ENCODE results near the gene STK32B. TPM values are rescaled to one million over a fixed set of nuclear protein-coding genes. Genes with fewer than 3 reads are reported as not detected.

The STK32B gene
- total RNA-seq, 1 donor from 2014 or later: 2.5 TPM

DNA sequence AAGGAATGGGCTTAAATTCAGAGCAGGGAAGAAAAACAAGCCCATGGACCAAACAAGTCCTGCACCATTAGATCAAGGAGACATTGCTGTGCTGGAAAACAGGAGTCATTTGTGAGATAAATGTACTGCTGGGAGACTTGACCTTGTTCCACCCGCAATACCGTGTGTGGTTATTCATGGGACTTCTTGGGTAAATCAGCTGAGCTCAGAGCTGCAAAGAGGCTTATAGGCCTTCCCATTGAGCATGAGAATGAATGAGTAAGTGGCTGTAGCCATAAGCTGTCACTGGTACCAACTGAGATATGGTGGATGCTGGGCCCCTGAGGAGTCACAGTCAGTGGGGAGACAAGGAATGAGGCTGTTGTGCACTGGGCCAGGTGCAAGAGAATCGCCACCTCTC lies 29.7 kb upstream of the STK32B start:
- Mint-ChIP-seq H3K36me3 (ENCODE audit: unreplicated experiment) (peaks cover 13% of the 10 kb centered on the region), H3K27me3 (ENCODE audit: unreplicated experiment) (peaks cover 3% of the 10 kb centered on the region), H3K4me1 (ENCODE audit: low read depth, unreplicated experiment) (no peaks in the 10 kb centered on the region), H3K4me3 (ENCODE audit: unreplicated experiment) (no peak overlapping the region), H3K9me3 (ENCODE audit: unreplicated experiment) (peaks cover 6% of the 10 kb centered on the region), H3K27ac (ENCODE audit: unreplicated experiment) (no peak overlapping the region)
- TF ChIP-seq CTCF (IDR thresholded peaks at IDR 0.05; ENCODE audit: partially characterized antibody, unreplicated experiment): no peak
- no peak for DNase-seq

GRCh38 chr4:5024673-5025072 lies 26.6 kb upstream of the STK32B start:
- peaks cover 6% of the 10 kb centered on the region for H3K9me3 Mint-ChIP-seq (ENCODE audit: unreplicated experiment)
- no peak overlapping the region for H3K4me3 Mint-ChIP-seq (ENCODE audit: unreplicated experiment)
- H3K27me3 Mint-ChIP-seq (ENCODE audit: unreplicated experiment): peaks cover 2% of the 10 kb centered on the region
- no peak for TF ChIP-seq CTCF (IDR thresholded peaks at IDR 0.05; ENCODE audit: partially characterized antibody, unreplicated experiment)
- H3K4me1 Mint-ChIP-seq (ENCODE audit: low read depth, unreplicated experiment): no peaks in the 10 kb centered on the region
- no peak overlapping the region for H3K27ac Mint-ChIP-seq (ENCODE audit: unreplicated experiment)
- H3K36me3 Mint-ChIP-seq (ENCODE audit: unreplicated experiment): peaks cover 13% of the 10 kb centered on the region
- no peak for DNase-seq

DNA sequence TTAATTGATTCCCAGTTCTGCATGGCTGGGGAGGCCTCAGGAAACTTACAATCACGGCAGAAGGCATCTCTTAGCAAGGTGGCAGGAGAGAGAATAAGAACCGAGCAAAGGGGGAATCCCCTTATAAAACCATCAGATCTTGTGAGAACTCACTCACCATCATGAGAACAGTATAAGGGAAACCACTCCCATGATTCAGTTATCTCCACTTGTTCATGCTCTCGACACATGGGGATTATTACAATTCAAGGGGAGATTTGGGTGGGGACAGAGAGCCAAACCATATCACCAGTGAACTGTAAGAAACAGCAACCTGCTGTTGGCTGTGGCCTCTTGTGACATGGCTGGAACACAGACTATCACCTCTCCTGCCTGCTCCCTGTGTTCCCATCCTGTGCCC lies 24.9 kb upstream of the STK32B start:
- Mint-ChIP-seq H3K9me3 (ENCODE audit: unreplicated experiment) (peaks cover 9% of the 10 kb centered on the region), H3K4me3 (ENCODE audit: unreplicated experiment) (no peak overlapping the region), H3K36me3 (ENCODE audit: unreplicated experiment) (peaks cover 13% of the 10 kb centered on the region), H3K4me1 (ENCODE audit: low read depth, unreplicated experiment) (no peaks in the 10 kb centered on the region), H3K27ac (ENCODE audit: unreplicated experiment) (no peak overlapping the region), H3K27me3 (ENCODE audit: unreplicated experiment) (peaks cover 2% of the 10 kb centered on the region)
- no peak for DNase-seq
- no peak for TF ChIP-seq CTCF (IDR thresholded peaks at IDR 0.05; ENCODE audit: partially characterized antibody, unreplicated experiment)

DNA sequence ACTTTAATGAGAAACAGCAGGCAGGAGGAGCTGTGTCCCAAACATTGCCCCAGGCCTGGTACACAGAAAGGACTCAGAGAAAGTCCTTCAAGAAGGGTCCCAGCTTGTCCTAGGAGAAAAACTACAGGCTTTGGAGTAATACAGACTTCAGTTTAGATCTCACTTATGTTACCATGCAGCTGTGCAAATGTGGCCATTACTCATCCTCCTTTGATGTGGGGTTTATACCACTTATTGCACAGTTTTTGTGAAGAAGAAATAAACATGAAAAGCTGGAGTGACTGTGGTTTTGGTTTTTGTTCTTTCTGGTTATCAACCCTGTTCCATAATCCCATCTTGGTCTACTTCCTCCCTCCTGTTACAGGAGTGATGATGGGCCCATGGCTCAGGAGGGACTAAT lies 23.9 kb upstream of the STK32B start:
- H3K27me3 Mint-ChIP-seq (ENCODE audit: unreplicated experiment): no peaks in the 10 kb centered on the region
- TF ChIP-seq CTCF (IDR thresholded peaks at IDR 0.05; ENCODE audit: partially characterized antibody, unreplicated experiment): no peak
- H3K27ac Mint-ChIP-seq (ENCODE audit: unreplicated experiment): no peak overlapping the region
- H3K36me3 Mint-ChIP-seq (ENCODE audit: unreplicated experiment): peaks cover 13% of the 10 kb centered on the region
- no peak for DNase-seq
- peaks cover 9% of the 10 kb centered on the region for H3K9me3 Mint-ChIP-seq (ENCODE audit: unreplicated experiment)
- no peaks in the 10 kb centered on the region for H3K4me1 Mint-ChIP-seq (ENCODE audit: low read depth, unreplicated experiment)
- H3K4me3 Mint-ChIP-seq (ENCODE audit: unreplicated experiment): no peak overlapping the region

- DNase-seq: no peak
- H3K9me3 Mint-ChIP-seq (ENCODE audit: unreplicated experiment): peaks cover 6% of the 10 kb centered on the region
- H3K36me3 Mint-ChIP-seq (ENCODE audit: unreplicated experiment): peaks cover 6% of the 10 kb centered on the region
- H3K27me3 Mint-ChIP-seq (ENCODE audit: unreplicated experiment): peaks cover 2% of the 10 kb centered on the region
- TF ChIP-seq CTCF (IDR thresholded peaks at IDR 0.05; ENCODE audit: partially characterized antibody, unreplicated experiment): no peak
- peaks cover 2% of the 10 kb centered on the region for H3K4me1 Mint-ChIP-seq (ENCODE audit: low read depth, unreplicated experiment)
- no peak overlapping the region for H3K27ac Mint-ChIP-seq (ENCODE audit: unreplicated experiment)
- H3K4me3 Mint-ChIP-seq (ENCODE audit: unreplicated experiment): no peak overlapping the region
These were observed 22.8 kb upstream of the STK32B start for GRCh38 chr4:5028480-5028879.

Measured in glutamatergic neuron (in vitro differentiated cells).